Endothelial cell of umbilical vein (primary cell): ENCODE measurements around the gene COL5A3.

ENCODE experiments used
- CTCF ChIP-seq, 2 donors: IDR thresholded peaks; 1 replicate in 1 of 2; 2 replicates in 1 of 2; pipeline ENCODE4 v1.5.1; 2011; ENCODE audit warnings: low read length in 2 of 2, mild to moderate bottlenecking in 2 of 2, moderate library complexity in 2 of 2, control low read depth in 1 of 2, inconsistent platforms in 1 of 2, low read depth in 1 of 2; ENCODE audit not compliant: insufficient read depth in 1 of 2; ENCODE audit errors: extremely low read depth in 1 of 2
- FOS ChIP-seq: IDR thresholded peaks from 2 replicates; pipeline ENCODE4 v1.6.1; 2011; ENCODE audit warnings: mild to moderate bottlenecking, low read length, moderate library complexity, borderline replicate concordance; ENCODE audit not compliant: insufficient read depth
- POLR2A ChIP-seq: IDR thresholded peaks from 2 replicates; pipeline ENCODE4 v1.6.1; 2012; ENCODE audit warnings: low read depth, mild to moderate bottlenecking, control low read depth, low read length

- TF ChIP-seq CTCF (IDR thresholded peaks at IDR 0.05; ENCODE audit: extremely low read depth in 1 of 2, insufficient read depth in 1 of 2, low read depth in 1 of 2, low read length in 2 of 2) (no peak), POLR2A (no peak), FOS (no peak)
Observed at GRCh38 chr19:10037367-10037766, 27.1 kb upstream of the COL5A3 start.
